Epithelial cell of esophagus (primary cell): ENCODE data around the gene IRX2.

Experiments used
- DNase-seq: peaks from one replicate; pipeline ENCODE4 v3.0.0; 2010; ENCODE audit warnings: low read depth
- H3K4me3 ChIP-seq: 2 replicates; pipeline ENCODE4 v1.5.1; 2011; ENCODE audit warnings: mild to moderate bottlenecking, low read length, control low read depth
- CTCF ChIP-seq: IDR thresholded peaks from 2 replicates; pipeline ENCODE4 v1.5.1; 2011; ENCODE audit warnings: low read depth, mild to moderate bottlenecking, low read length, control low read depth, inconsistent platforms; ENCODE audit not compliant: insufficient read depth; ENCODE audit errors: missing control alignments

Gene IRX2

GRCh38 chr5:2724831-2725230 lies 26.6 kb downstream of the IRX2 start:
- TF ChIP-seq CTCF: no peak
- H3K4me3 ChIP-seq: no peak overlapping the region
- no peak for DNase-seq

GRCh38 chr5:2724031-2724581 lies 27.4 kb downstream of the IRX2 start:
- TF ChIP-seq CTCF: no peak
- H3K4me3 ChIP-seq: no peak overlapping the region
- no peak for DNase-seq

DNA sequence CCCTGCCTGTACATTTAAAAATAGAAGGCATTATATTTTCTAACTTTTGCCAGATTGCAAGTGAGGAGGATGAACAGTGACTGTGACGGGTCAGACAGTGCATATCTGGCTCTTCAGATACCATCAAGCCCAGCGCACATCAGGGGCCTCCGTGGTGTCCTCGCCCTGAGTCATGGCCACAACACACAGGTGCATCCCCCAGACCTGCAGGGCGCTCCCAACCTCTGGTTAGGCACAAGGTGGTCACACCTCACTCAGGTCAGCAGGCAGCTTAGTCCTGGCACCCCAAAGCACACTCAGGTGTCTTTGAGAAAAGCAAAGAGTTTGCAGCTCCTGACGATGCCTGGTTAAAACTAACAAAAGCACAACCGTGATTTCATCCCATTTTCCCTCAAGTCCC lies 28.6 kb downstream of the IRX2 start:
- TF ChIP-seq CTCF: no peak
- DNase-seq: no peak
- no peak overlapping the region for H3K4me3 ChIP-seq

DNA sequence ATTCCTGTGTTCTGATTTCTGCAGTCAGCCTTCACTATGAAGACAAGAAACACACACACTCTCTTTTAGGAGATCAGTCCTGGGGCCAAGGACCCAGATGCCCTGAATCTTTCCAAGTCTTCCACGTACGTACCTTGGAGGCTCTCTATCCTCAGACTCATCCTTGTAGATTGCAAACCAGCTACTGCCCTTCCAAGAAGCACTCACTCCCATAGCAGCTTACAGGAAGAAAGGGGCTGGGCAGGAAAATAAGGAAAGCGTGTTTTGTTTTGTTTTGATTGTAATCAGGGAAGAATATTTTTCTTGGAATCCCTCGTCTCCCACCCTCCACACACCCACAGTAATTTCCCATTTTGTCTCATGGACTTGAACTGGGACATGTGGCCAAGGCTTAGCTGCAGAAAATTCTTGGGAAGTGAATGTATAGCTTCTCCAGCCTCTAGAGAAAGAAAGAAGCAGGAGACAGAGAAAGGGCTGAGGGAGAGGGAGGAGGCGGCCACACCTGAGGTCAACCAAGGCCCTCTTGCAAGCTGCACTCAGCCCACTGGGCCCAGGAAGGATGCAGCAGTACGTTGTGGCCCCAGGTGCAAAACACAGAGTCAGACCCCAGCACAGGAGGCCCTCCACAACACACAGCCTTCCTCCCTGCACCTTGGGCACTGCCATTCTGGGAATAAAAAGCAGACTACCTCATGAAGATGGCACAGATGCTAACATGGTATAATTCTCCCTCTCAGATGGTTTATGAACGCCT lies 29.9 kb downstream of the IRX2 start:
- H3K4me3 ChIP-seq: no peak overlapping the region
- no peak for DNase-seq
- no peak for TF ChIP-seq CTCF

- no peak overlapping the region for H3K4me3 ChIP-seq
- no peak for DNase-seq
- no peak for TF ChIP-seq CTCF
Observed at GRCh38 chr5:2719332-2719731, 32.1 kb downstream of the IRX2 start.

DNA sequence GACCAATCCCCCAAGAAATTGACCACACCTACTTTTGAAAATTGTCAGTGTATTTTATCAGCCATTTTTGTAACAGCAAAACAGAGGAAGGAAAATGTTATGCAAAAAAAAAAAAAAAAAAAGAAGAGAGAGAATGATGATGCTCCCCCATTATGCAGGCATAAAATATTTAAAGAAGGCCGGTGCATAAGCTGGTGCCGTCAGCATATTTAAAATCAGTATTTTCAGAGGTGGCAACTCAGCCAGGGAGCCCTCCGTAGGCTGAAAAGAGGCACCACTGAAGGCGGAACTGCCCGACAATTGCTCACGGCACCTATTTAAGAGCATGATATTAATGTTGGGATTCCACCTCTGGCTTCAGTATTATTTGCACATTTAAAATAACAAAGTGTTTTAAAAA lies 33.4 kb downstream of the IRX2 start:
- DNase-seq: no peak
- H3K4me3 ChIP-seq: no peak overlapping the region
- TF ChIP-seq CTCF: no peak

GRCh38 chr5:2715856-2716255 lies 35.6 kb downstream of the IRX2 start:
- no peak overlapping the region for H3K4me3 ChIP-seq
- TF ChIP-seq CTCF: no peak
- DNase-seq: no peak
